NCI-H1105 (cell line): ENCODE data around the gene SORCS2.

Experiments
- DNase-seq: peaks from one replicate; lab custom pipeline; 2025; lab: John Stamatoyannopoulos, UW

Gene SORCS2

GRCh38 chr4:7223541-7223940, 31.2 kb downstream of the SORCS2 start:
- no peak for DNase-seq

GRCh38 chr4:7224001-7224400, 31.7 kb downstream of the SORCS2 start:
- DNase-seq: no peak

GRCh38 chr4:7224878-7225533, 32.7 kb downstream of the SORCS2 start:
- DNase-seq: no peak

GRCh38 chr4:7226439-7226838, 34.1 kb downstream of the SORCS2 start:
- no peak for DNase-seq

GRCh38 chr4:7227008-7227407, 34.7 kb downstream of the SORCS2 start:
- no peak for DNase-seq

- no peak for DNase-seq
Measured at GRCh38 chr4:7228734-7229133, 36.4 kb downstream of the SORCS2 start.

GRCh38 chr4:7232061-7232650, 39.8 kb downstream of the SORCS2 start:
- no peak for DNase-seq

GRCh38 chr4:7233006-7233580, 40.8 kb downstream of the SORCS2 start:
- no peak for DNase-seq

- DNase-seq: no peak
Measured at GRCh38 chr4:7233601-7234000, 41.3 kb downstream of the SORCS2 start.

- no peak for DNase-seq
Measured at GRCh38 chr4:7234355-7235029, 42.2 kb downstream of the SORCS2 start.

- DNase-seq: no peak
Measured at GRCh38 chr4:7235030-7235380, 42.7 kb downstream of the SORCS2 start.

GRCh38 chr4:7236847-7237246, 44.5 kb downstream of the SORCS2 start:
- DNase-seq: no peak

- no peak for DNase-seq
Measured at GRCh38 chr4:7237873-7238272, 45.5 kb downstream of the SORCS2 start.

- DNase-seq: no peak
Measured at GRCh38 chr4:7238300-7238960, 46.1 kb downstream of the SORCS2 start.

- no peak for DNase-seq
Measured at GRCh38 chr4:7239101-7239820, 46.9 kb downstream of the SORCS2 start.

GRCh38 chr4:7239844-7240243, 47.5 kb downstream of the SORCS2 start:
- DNase-seq: no peak

GRCh38 chr4:7240306-7240705, 48.0 kb downstream of the SORCS2 start:
- no peak for DNase-seq

GRCh38 chr4:7241597-7242125, 49.3 kb downstream of the SORCS2 start:
- no peak for DNase-seq

GRCh38 chr4:7242766-7243165, 50.4 kb downstream of the SORCS2 start:
- no peak for DNase-seq

GRCh38 chr4:7243609-7244330, 51.4 kb downstream of the SORCS2 start:
- DNase-seq: no peak

GRCh38 chr4:7244331-7244665, 52.0 kb downstream of the SORCS2 start:
- no peak for DNase-seq
